Spleen (tissue), 11 donors: ENCODE results near the gene HACD3. TPM values are rescaled to one million over a fixed set of nuclear protein-coding genes. Genes with fewer than 3 reads are reported as not detected.

Experiments
- DNase-seq: peaks from one replicate; pipeline ENCODE4 v3.0.0-alpha.2; 2020
- H3K27ac ChIP-seq, 8 donors: fragments of 200-600 bp; sonication (generic) in 7 of 8; 1 replicate in 4 of 8; 2 replicates in 4 of 8; pipeline versions ENCODE4 v1.5.0 to v1.8.0; 2016 to 2021; ENCODE audit warnings: inconsistent platforms in 4 of 8, mild to moderate bottlenecking in 4 of 8, moderate library complexity in 1 of 8
- H3K27me3 ChIP-seq, 7 donors: fragments of 200-600 bp; sonication (generic) in 6 of 7; replicated peaks in 1 of 7; 1 replicate in 4 of 7; 2 replicates in 3 of 7; pipeline versions ENCODE4 v1.5.0 to v1.8.0; 2016 to 2021; ENCODE audit warnings: inconsistent platforms in 3 of 7, mild to moderate bottlenecking in 1 of 7
- H3K36me3 ChIP-seq, 6 donors: fragments of 200-600 bp; sonication (generic) in 5 of 6; 1 replicate in 4 of 6; 2 replicates in 2 of 6; pipeline versions ENCODE4 v1.5.0 to v1.8.0; 2016 to 2021; ENCODE audit warnings: inconsistent platforms in 2 of 6
- H3K4me1 ChIP-seq, 6 donors: fragments of 200-600 bp; sonication (generic) in 5 of 6; 1 replicate in 3 of 6; 2 replicates in 3 of 6; pipeline versions ENCODE4 v1.5.0 to v1.8.0; 2016 to 2021; ENCODE audit warnings: inconsistent platforms in 3 of 6
- H3K4me3 ChIP-seq, 8 donors: fragments of 200-600 bp; sonication (generic) in 7 of 8; 1 replicate in 4 of 8; 2 replicates in 4 of 8; pipeline versions ENCODE4 v1.5.0 to v1.8.0; 2016 to 2021; ENCODE audit warnings: inconsistent platforms in 4 of 8, mild to moderate bottlenecking in 4 of 8, moderate library complexity in 2 of 8
- H3K9me3 ChIP-seq, 8 donors: fragments of 200-600 bp; sonication (generic) in 7 of 8; 1 replicate in 4 of 8; 2 replicates in 4 of 8; pipeline versions ENCODE4 v1.5.0 to v1.8.0; 2016 to 2021; ENCODE audit warnings: inconsistent platforms in 4 of 8
- POLR2A ChIP-seq, 3 donors: fragments of 450-650 bp; IDR thresholded peaks; one replicate each; pipeline ENCODE4 v1.5.1; 2017; ENCODE audit warnings: antibody characterized with exemption in 3 of 3, mild to moderate bottlenecking in 1 of 3
- POLR2AphosphoS5 ChIP-seq, 3 donors: sonication (generic); formaldehyde crosslinking; IDR thresholded peaks; one replicate each; pipeline ENCODE4 v1.5.1; 2017; ENCODE audit warnings: antibody characterized with exemption in 3 of 3
- WGBS, 5 donors: extraction: QIAGEN DNeasy Blood & Tissue Kit in 3 of 5; methylation state at CpG; one replicate each; pipeline versions ENCODE4 v1.1.5 to v1.1.7; 2013 to 2018; 5-methylcytosine and 5-hydroxymethylcytosine counted together
- intact Hi-C: fragments of 100-400 bp; cut with DNase I; formaldehyde crosslinking; loops from one replicate; pipeline ENCODE4 v1.15.0; 2023; ENCODE audit warnings: low total_unique reads
- polyA plus RNA-seq, 3 donors: library from polyadenylated mRNA; stranded (reverse); fragments of 200-250 nt; gene quantifications; one replicate each; pipeline ENCODE4 v1.2.1, GENCODE V29; 2013
- total RNA-seq, 7 donors: library from RNA; depleted of rRNA in 3 of 7; stranded (reverse); fragments of >200 nt in 3 of 7; fragmentation: NEBNext Ultra II Directional in 4 of 7; extraction: Animal tissue kit (Norgen Biotek cat#: 25700) in 4 of 7; gene quantifications; one replicate each; pipeline versions ENCODE4 v1.1.0 to v1.2.1, GENCODE V29; 2016 to 2021
- TF ChIP-seq, protein P1 (sequence below), 11 experiments: fragments of 200-600 bp in 7 of 11; fragments of 450-650 bp in 4 of 11; sonication (generic) in 4 of 11; IDR thresholded peaks in 8 of 11; conservative IDR thresholded peaks in 3 of 11; 1 replicate in 7 of 11; 2 replicates in 4 of 11; pipeline versions ENCODE4 v1.4.0 to v1.8.0; 2016 to 2021; ENCODE audit warnings: antibody characterized with exemption in 11 of 11, inconsistent platforms in 4 of 11, mild to moderate bottlenecking in 1 of 11
- donor health status: healthy with polysubstance abuse.
- donor health status: DM: no; HTN: no; CAD: no; lungs with moderate emphysema.
- donor health status: DM: no; HTN: no; CAD: no.
- donor health status: Bipolar disorder and iron deficiency.
- donor health status: healthy.
- donor health status: DM: no; HTN: no; CAD: no.
- donor health status: DM: yes; HTN: yes; CAD: no.

HACD3 gene
- total and polyA plus RNA-seq, 10 donors, result 5.5 to 47.4 (median 27.3) TPM

GRCh38 chr15:65533057-65533756 is 2.9 kb downstream of the HACD3 start:
- H3K27ac ChIP-seq, result no peak overlapping the region
- intact Hi-C loops, result no loop called here
- peaks cover 8 to 37% (median 24%) of the 10 kb centered on the region in 6 donors for H3K4me1 ChIP-seq
- H3K27me3 ChIP-seq, result no peaks in the 10 kb centered on the region
- TF ChIP-seq POLR2A (IDR thresholded peaks at IDR 0.05) (no peak), POLR2AphosphoS5 (IDR thresholded peaks at IDR 0.05) (no peak)
- TF ChIP-seq, protein P1, sequence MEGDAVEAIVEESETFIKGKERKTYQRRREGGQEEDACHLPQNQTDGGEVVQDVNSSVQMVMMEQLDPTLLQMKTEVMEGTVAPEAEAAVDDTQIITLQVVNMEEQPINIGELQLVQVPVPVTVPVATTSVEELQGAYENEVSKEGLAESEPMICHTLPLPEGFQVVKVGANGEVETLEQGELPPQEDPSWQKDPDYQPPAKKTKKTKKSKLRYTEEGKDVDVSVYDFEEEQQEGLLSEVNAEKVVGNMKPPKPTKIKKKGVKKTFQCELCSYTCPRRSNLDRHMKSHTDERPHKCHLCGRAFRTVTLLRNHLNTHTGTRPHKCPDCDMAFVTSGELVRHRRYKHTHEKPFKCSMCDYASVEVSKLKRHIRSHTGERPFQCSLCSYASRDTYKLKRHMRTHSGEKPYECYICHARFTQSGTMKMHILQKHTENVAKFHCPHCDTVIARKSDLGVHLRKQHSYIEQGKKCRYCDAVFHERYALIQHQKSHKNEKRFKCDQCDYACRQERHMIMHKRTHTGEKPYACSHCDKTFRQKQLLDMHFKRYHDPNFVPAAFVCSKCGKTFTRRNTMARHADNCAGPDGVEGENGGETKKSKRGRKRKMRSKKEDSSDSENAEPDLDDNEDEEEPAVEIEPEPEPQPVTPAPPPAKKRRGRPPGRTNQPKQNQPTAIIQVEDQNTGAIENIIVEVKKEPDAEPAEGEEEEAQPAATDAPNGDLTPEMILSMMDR (IDR thresholded peaks at IDR 0.05 in 8 of 11, conservative IDR thresholded peaks at IDR 0.05 in 3 of 11), result no peak
- no peaks in the 10 kb centered on the region for H3K9me3 ChIP-seq
- no peak overlapping the region for H3K4me3 ChIP-seq
- DNase-seq, result no peak
- H3K36me3 ChIP-seq, result peaks cover 0 to 4% (median 0%) of the 10 kb centered on the region in 6 donors
- WGBS, 5 donors, result 86 to 95% (median 88%) methylated on average over 5 of the region's 5 CpGs

GRCh38 chr15:65535192-65535591 is 4.9 kb downstream of the HACD3 start:
- Histone ChIP-seq H3K36me3 (peaks cover 0 to 4% (median 0%) of the 10 kb centered on the region in 6 donors), H3K27me3 (no peaks in the 10 kb centered on the region), H3K27ac (no peak overlapping the region), H3K4me1 (peaks cover 4 to 27% (median 16%) of the 10 kb centered on the region in 6 donors), H3K4me3 (no peak overlapping the region), H3K9me3 (no peaks in the 10 kb centered on the region)
- intact Hi-C loops, result no loop called here
- DNase-seq, result no peak
- TF ChIP-seq, protein P1 (IDR thresholded peaks at IDR 0.05 in 8 of 11, conservative IDR thresholded peaks at IDR 0.05 in 3 of 11), result no peak
- no peak for TF ChIP-seq POLR2AphosphoS5 (IDR thresholded peaks at IDR 0.05)
- no peak for TF ChIP-seq POLR2A (IDR thresholded peaks at IDR 0.05)
- 81 to 94% (median 90%) methylated on average over 4 of the region's 4 CpGs for WGBS, 5 donors

DNA sequence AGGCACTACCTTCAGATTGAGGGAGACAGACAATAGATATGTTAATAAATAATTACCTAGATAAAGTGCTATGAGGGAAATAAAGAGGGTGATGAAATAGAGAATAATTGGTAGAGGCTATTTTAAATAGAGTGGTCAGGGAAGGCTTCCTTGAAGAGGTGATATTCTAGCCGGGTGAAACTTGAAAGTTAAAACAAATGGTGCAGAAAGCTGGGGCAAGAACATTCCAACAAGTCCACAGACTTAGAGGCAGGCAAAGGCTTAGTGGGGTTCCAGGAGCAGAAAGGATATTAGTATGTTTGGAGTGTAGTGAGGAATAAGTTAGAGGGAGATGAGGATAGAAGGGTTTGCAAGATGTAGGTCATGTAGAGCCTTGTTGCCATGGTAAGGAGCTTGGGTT is 10.1 kb downstream of the HACD3 start:
- TF ChIP-seq POLR2AphosphoS5 (IDR thresholded peaks at IDR 0.05) (no peak), POLR2A (IDR thresholded peaks at IDR 0.05) (no peak)
- TF ChIP-seq, protein P1 (IDR thresholded peaks at IDR 0.05 in 8 of 11, conservative IDR thresholded peaks at IDR 0.05 in 3 of 11), result no peak
- Histone ChIP-seq H3K4me3 (no peak overlapping the region), H3K36me3 (peaks cover 0 to 4% (median 0%) of the 10 kb centered on the region in 6 donors), H3K9me3 (no peaks in the 10 kb centered on the region), H3K4me1 (no peaks in the 10 kb centered on the region), H3K27ac (no peak overlapping the region), H3K27me3 (no peaks in the 10 kb centered on the region)
- DNase-seq, result no peak
- WGBS, 5 donors, result 87 to 93% (median 91%) methylated on average over 1 of the region's 1 CpG
- intact Hi-C loops, result no loop called here

GRCh38 chr15:65541231-65541820 is 11.1 kb downstream of the HACD3 start:
- no peaks in the 10 kb centered on the region for H3K4me1 ChIP-seq
- H3K4me3 ChIP-seq, result no peak overlapping the region
- intact Hi-C loops, result no loop called here
- TF ChIP-seq, protein P1 (IDR thresholded peaks at IDR 0.05 in 8 of 11, conservative IDR thresholded peaks at IDR 0.05 in 3 of 11), result no peak
- no peak for TF ChIP-seq POLR2AphosphoS5 (IDR thresholded peaks at IDR 0.05)
- no peak for TF ChIP-seq POLR2A (IDR thresholded peaks at IDR 0.05)
- no peaks in the 10 kb centered on the region for H3K27me3 ChIP-seq
- no peaks in the 10 kb centered on the region for H3K9me3 ChIP-seq
- no peak for DNase-seq
- 92 to 98% (median 95%) methylated on average over 3 of the region's 3 CpGs for WGBS, 5 donors
- no peak overlapping the region for H3K27ac ChIP-seq
- no peaks in the 10 kb centered on the region for H3K36me3 ChIP-seq
